Endodermal cell (in vitro differentiated cells): ENCODE measurements around the gene ESR1. TPM values are rescaled to one million over a fixed set of nuclear protein-coding genes. Genes with fewer than 3 reads are reported as not detected.

ENCODE experiments used
- DNase-seq: peaks from one replicate; pipeline ENCODE4 v3.0.0-alpha.2; 2017
- H3K27ac ChIP-seq: 2 replicates; pipeline ENCODE4 v1.5.1; 2013; ENCODE audit warnings: mild to moderate bottlenecking, low read depth, low read length, moderate library complexity
- H3K27me3 ChIP-seq: 2 replicates; pipeline ENCODE4 v1.6.1; 2013; ENCODE audit warnings: mild to moderate bottlenecking, low read length, moderate library complexity; ENCODE audit not compliant: insufficient read depth, control insufficient read depth, poor library complexity, severe bottlenecking
- H3K36me3 ChIP-seq: 2 replicates; pipeline ENCODE4 v1.7.0; 2013; ENCODE audit warnings: mild to moderate bottlenecking, low read length, moderate library complexity; ENCODE audit not compliant: control insufficient read depth, insufficient read depth
- H3K4me1 ChIP-seq: one replicate; pipeline ENCODE4 v1.7.0; 2013; ENCODE audit warnings: low read length; ENCODE audit not compliant: control insufficient read depth, insufficient read depth
- H3K4me3 ChIP-seq: 2 replicates; pipeline ENCODE4 v1.5.1; 2013; ENCODE audit warnings: mild to moderate bottlenecking, low read length, moderate library complexity
- H3K9ac ChIP-seq: 2 replicates; pipeline ENCODE4 v1.6.1; 2013; ENCODE audit warnings: mild to moderate bottlenecking, low read length, moderate library complexity; ENCODE audit not compliant: poor library complexity, severe bottlenecking; ENCODE audit errors: extremely low read depth
- H3K9me3 ChIP-seq: 2 replicates; pipeline ENCODE4 v1.6.1; 2013; ENCODE audit warnings: mild to moderate bottlenecking, low read length, moderate library complexity; ENCODE audit not compliant: control insufficient read depth
- H3K27ac Mint-ChIP-seq: 2 replicates; pipeline ENCODE4 v1.8.0; 2020; ENCODE audit warnings: mixed read lengths
- H3K27me3 Mint-ChIP-seq: 2 replicates; pipeline ENCODE4 v1.8.0; 2021; ENCODE audit warnings: mild to moderate bottlenecking, mixed read lengths; ENCODE audit not compliant: insufficient read depth
- H3K36me3 Mint-ChIP-seq: 2 replicates; pipeline ENCODE4 v1.8.0; 2020; ENCODE audit warnings: low read depth, mixed read lengths
- H3K4me1 Mint-ChIP-seq: 2 replicates; pipeline ENCODE4 v1.8.0; 2020; ENCODE audit warnings: mixed read lengths
- H3K4me3 Mint-ChIP-seq: 2 replicates; pipeline ENCODE4 v1.8.0; 2020; ENCODE audit warnings: mild to moderate bottlenecking, moderate library complexity, mixed read lengths
- H3K9me3 Mint-ChIP-seq: 2 replicates; pipeline ENCODE4 v1.8.0; 2020; ENCODE audit warnings: mild to moderate bottlenecking, mixed read lengths
- WGBS, 2 experiments: methylation state at CpG; one replicate each; pipeline versions ENCODE4 v1.1.5 to v1.1.7; 2013; ENCODE audit warnings: missing lambda C conversion rate in 2 of 2, mixed read lengths in 1 of 2; ENCODE audit not compliant: insufficient coverage in 1 of 2, insufficient read length in 1 of 2; 5-methylcytosine and 5-hydroxymethylcytosine counted together
- total RNA-seq, 2 donors: library from RNA; stranded (reverse); fragmentation: NEBNext Ultra II Directional in 1 of 2; extraction: Animal tissue kit (Norgen Biotek cat#: 25700) in 1 of 2; gene quantifications; 2 replicates in 1 of 2; 3 replicates in 1 of 2; pipeline ENCODE4 v1.2.1, GENCODE V29; 2021
- TF ChIP-seq, protein P1 (sequence below): fragments of 200-600 bp; sonication (generic); conservative IDR thresholded peaks from 2 replicates; pipeline ENCODE4 v1.5.0; 2021; ENCODE audit warnings: antibody characterized with exemption, mild to moderate bottlenecking

The ESR1 gene
- total RNA-seq, 2 donors from 2014 or later, result not detected

DNA sequence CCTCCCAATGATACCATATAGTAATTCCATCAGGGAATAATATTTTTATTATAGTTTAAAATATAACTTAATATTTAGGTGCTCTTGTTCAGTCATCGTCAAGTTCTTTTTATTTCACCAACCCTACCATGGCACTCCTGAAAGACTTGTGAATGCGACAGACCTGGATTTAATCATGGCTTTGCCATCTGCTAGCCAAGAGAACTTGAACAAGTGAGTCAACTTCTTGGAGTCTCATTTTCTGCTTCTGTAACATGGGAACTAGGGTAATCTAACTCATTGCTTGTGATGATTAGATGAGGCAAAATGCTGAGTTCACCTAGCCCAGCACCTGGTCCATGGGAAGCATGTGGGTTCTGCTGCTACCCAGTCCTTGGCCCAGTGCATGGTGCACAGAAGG lies 62.9 kb downstream of the ESR1 start:
- H3K27me3 ChIP-seq, result no peaks in the 10 kb centered on the region
- no peaks in the 10 kb centered on the region for H3K4me1 Mint-ChIP-seq
- TF ChIP-seq, protein P1, sequence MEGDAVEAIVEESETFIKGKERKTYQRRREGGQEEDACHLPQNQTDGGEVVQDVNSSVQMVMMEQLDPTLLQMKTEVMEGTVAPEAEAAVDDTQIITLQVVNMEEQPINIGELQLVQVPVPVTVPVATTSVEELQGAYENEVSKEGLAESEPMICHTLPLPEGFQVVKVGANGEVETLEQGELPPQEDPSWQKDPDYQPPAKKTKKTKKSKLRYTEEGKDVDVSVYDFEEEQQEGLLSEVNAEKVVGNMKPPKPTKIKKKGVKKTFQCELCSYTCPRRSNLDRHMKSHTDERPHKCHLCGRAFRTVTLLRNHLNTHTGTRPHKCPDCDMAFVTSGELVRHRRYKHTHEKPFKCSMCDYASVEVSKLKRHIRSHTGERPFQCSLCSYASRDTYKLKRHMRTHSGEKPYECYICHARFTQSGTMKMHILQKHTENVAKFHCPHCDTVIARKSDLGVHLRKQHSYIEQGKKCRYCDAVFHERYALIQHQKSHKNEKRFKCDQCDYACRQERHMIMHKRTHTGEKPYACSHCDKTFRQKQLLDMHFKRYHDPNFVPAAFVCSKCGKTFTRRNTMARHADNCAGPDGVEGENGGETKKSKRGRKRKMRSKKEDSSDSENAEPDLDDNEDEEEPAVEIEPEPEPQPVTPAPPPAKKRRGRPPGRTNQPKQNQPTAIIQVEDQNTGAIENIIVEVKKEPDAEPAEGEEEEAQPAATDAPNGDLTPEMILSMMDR, result no peak
- no peak overlapping the region for H3K4me3 ChIP-seq
- H3K4me3 Mint-ChIP-seq, result no peak overlapping the region
- no peaks in the 10 kb centered on the region for H3K9me3 ChIP-seq
- H3K36me3 Mint-ChIP-seq, result no peaks in the 10 kb centered on the region
- no peak for DNase-seq
- peaks cover 4% of the 10 kb centered on the region for H3K9me3 Mint-ChIP-seq
- no peak overlapping the region for H3K27ac Mint-ChIP-seq
- WGBS, 2 experiments, result 93 to 97% methylated on average over 2 of the region's 2 CpGs
- no peaks in the 10 kb centered on the region for H3K4me1 ChIP-seq
- H3K9ac ChIP-seq, result no peak overlapping the region
- no peaks in the 10 kb centered on the region for H3K27me3 Mint-ChIP-seq
- H3K27ac ChIP-seq, result no peak overlapping the region
- no peaks in the 10 kb centered on the region for H3K36me3 ChIP-seq

DNA sequence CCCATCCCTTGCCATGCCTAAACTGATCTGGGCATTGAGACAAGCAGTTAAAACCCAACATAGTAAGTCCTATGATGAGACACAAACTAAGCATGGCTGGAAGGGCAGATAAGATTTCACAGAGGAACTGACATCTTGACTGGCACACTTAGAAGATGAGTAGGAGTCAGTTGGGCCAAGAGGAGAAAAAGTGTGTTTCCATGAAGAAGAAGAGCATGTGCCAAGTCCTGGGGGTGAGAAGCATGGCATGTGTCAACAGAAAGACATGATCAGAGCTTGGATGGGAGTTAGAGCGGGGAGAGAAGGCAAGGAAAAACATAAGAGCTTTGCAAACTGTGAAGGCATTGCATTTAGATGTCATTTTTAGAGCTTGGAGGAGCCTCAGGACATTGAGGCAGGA lies 68.0 kb downstream of the ESR1 start:
- no peak overlapping the region for H3K4me3 Mint-ChIP-seq
- DNase-seq, result no peak
- 0% methylated on average over 1 of the region's 1 CpG for WGBS, 2 experiments
- no peak overlapping the region for H3K27ac ChIP-seq
- H3K4me1 ChIP-seq, result no peaks in the 10 kb centered on the region
- no peak overlapping the region for H3K27ac Mint-ChIP-seq
- H3K36me3 ChIP-seq, result no peaks in the 10 kb centered on the region
- H3K27me3 ChIP-seq, result no peaks in the 10 kb centered on the region
- no peaks in the 10 kb centered on the region for H3K27me3 Mint-ChIP-seq
- TF ChIP-seq, protein P1, result no peak
- no peaks in the 10 kb centered on the region for H3K9me3 Mint-ChIP-seq
- H3K9me3 ChIP-seq, result no peaks in the 10 kb centered on the region
- no peaks in the 10 kb centered on the region for H3K4me1 Mint-ChIP-seq
- no peak overlapping the region for H3K4me3 ChIP-seq
- H3K9ac ChIP-seq, result no peak overlapping the region
- no peaks in the 10 kb centered on the region for H3K36me3 Mint-ChIP-seq

DNA sequence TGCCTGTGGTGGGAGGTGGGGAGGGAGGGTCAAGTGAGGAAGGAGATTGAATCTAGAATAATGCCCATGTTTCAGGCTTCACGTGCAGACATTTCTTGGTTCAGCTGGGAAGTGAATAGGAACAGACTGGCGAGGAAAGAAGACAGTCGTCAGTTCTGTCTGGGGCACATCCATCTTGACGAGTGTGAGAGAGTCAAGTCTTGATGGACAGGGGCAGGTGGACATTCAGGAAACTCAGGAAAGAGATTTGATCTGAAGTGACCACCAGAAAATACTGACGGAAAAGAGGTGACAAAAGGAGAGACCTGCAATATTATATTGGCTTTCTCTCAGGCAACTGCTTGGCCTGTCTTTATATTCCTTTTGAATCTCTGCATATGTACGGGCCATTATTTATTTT lies 68.6 kb downstream of the ESR1 start:
- H3K36me3 Mint-ChIP-seq, result no peaks in the 10 kb centered on the region

More for the DNA sequence above, 68.6 kb downstream of the ESR1 start:
- no peaks in the 10 kb centered on the region for H3K4me1 ChIP-seq
- H3K9ac ChIP-seq, result no peak overlapping the region
- no peak for DNase-seq
- H3K4me1 Mint-ChIP-seq, result no peaks in the 10 kb centered on the region
- no peak overlapping the region for H3K27ac ChIP-seq
- no peak overlapping the region for H3K4me3 Mint-ChIP-seq
- H3K36me3 ChIP-seq, result no peaks in the 10 kb centered on the region
- H3K27me3 Mint-ChIP-seq, result no peaks in the 10 kb centered on the region
- no peak overlapping the region for H3K27ac Mint-ChIP-seq
- no peaks in the 10 kb centered on the region for H3K9me3 ChIP-seq
- TF ChIP-seq, protein P1, result no peak
- no peaks in the 10 kb centered on the region for H3K9me3 Mint-ChIP-seq
- no peaks in the 10 kb centered on the region for H3K27me3 ChIP-seq
- WGBS, 2 experiments, result 90 to 93% methylated on average over 4 to 6 of the region's 6 CpGs
- no peak overlapping the region for H3K4me3 ChIP-seq
